ENCODE data around the gene TMEM240. TPM values are rescaled to one million over a fixed set of nuclear protein-coding genes. Genes with fewer than 3 reads are reported as not detected.

The TMEM240 gene
- total and polyA plus RNA-seq, 10 of the 15 experiments (the other 5 are each of a cell fraction or from before 2014, with no cell fraction given) = 0.17 to 0.49 TPM; not detected in 8

GRCh38 chr1:1562556-1563195 is 22.3 kb upstream of the TMEM240 start:
- H3K9me3 ChIP-seq (replicated peaks; ENCODE audit: control insufficient read depth, insufficient read depth, low read length) = no peaks in the 10 kb centered on the region
- H3K27me3 ChIP-seq (replicated peaks in 1 of 2; ENCODE audit: control insufficient read depth in 2 of 2, insufficient read depth in 2 of 2, low read length in 1 of 2) = no peaks in the 10 kb centered on the region
- peaks cover 21% of the 10 kb centered on the region for H3K79me2 ChIP-seq (ENCODE audit: control insufficient read depth, insufficient read depth, low read length)
- H3K27ac ChIP-seq (ENCODE audit: control insufficient read depth, insufficient read depth) = no peak overlapping the region
- no peak overlapping the region for H2AFZ ChIP-seq (ENCODE audit: control insufficient read depth, low read depth, low read length)
- SMC1A ChIA-PET (ENCODE audit: uncharacterized antibody, unreplicated experiment) = no interaction called here
- POLR2A ChIA-PET = no interaction called here
- RAD21 ChIA-PET (ENCODE audit: unreplicated experiment) = interaction anchor here (1.1 kb wide), 1 partner anchor 90 kb away, joined by 3 read pairs; no protein-coding TSS in a partner anchor
- no peak overlapping the region for H3K4me3 ChIP-seq
- H3K9ac ChIP-seq (ENCODE audit: control insufficient read depth, insufficient read depth, low read length) = no peak overlapping the region
- no peak for DNase-seq (ENCODE audit: low read depth, low spot score)
- ATAC-seq = no peak; the same call in 2 of the 3 replicates
- in situ Hi-C loops (cut with MboI) = no loop called here
- no peaks in the 10 kb centered on the region for H3K4me1 ChIP-seq (ENCODE audit: control insufficient read depth, insufficient read depth, low read length)
- CTCF ChIA-PET = no interaction called here
- intact Hi-C loops (cut with micrococcal nuclease; ENCODE audit: unreplicated experiment) = no loop called here
- BruUV-seq (replicated peaks) = no TSS peak
- peaks cover 11% of the 10 kb centered on the region for H4K20me1 ChIP-seq (ENCODE audit: control insufficient read depth, insufficient read depth)
- FAIRE-seq = no peak
- WGBS (ENCODE audit: insufficient coverage, insufficient replicate concordance, low lambda C conversion rate, missing lambda C conversion rate) = 93% methylated on average over 21 of the region's 21 CpGs
- H3K36me3 ChIP-seq (ENCODE audit: control insufficient read depth in 2 of 2, insufficient read depth in 2 of 2, low read length in 1 of 2) = peaks cover 28 to 37% of the 10 kb centered on the region in 2 experiments
- H3K4me2 ChIP-seq (ENCODE audit: control insufficient read depth, insufficient read depth) = no peak overlapping the region
- TF ChIP-seq ASH2L (IDR thresholded peaks at IDR 0.05; ENCODE audit: borderline replicate concordance, low read depth) = no peak
- TF ChIP-seq SRF (IDR thresholded peaks at IDR 0.05; ENCODE audit: low read depth in 2 of 2, low read length in 2 of 2) = no peak
- 0 out of 2 replicates have a peak, but pooled peaks have one; percentile 49 for TF ChIP-seq POLR2AphosphoS2 (IDR thresholded peaks at IDR 0.05; ENCODE audit: low read depth, low read length)
- TF ChIP-seq CTCF (IDR thresholded peaks at IDR 0.05 in 2 of 3, conservative IDR thresholded peaks at IDR 0.05 in 1 of 3; ENCODE audit: control insufficient read depth in 2 of 3, extremely low read depth in 1 of 3, insufficient read depth in 1 of 3, low read depth in 3 of 3, low read length in 3 of 3) = no peak
- TF ChIP-seq SMC3 (IDR thresholded peaks at IDR 0.05; ENCODE audit: borderline replicate concordance, low read length) = no peak
- TF ChIP-seq KLF5 (IDR thresholded peaks at IDR 0.05; ENCODE audit: partially characterized antibody) = no peak
- TF ChIP-seq EED (IDR thresholded peaks at IDR 0.05; ENCODE audit: low read depth) = no peak
- TF ChIP-seq ETV6 (conservative IDR thresholded peaks at IDR 0.05 in 1 of 2, IDR thresholded peaks at IDR 0.05 in 1 of 2; ENCODE audit: borderline replicate concordance in 1 of 2, low read depth in 1 of 2) = no peak
- TF ChIP-seq ZNF217 (IDR thresholded peaks at IDR 0.05) = no peak
- peak; percentile 76 for TF ChIP-seq POLR2A (IDR thresholded peaks at IDR 0.05; ENCODE audit: low read depth, low read length)
- TF ChIP-seq NBN (IDR thresholded peaks at IDR 0.05) = no peak
- no peak for TF ChIP-seq CUX1 (IDR thresholded peaks at IDR 0.05; ENCODE audit: insufficient replicate concordance, low read depth, low read length)
- no peak for TF ChIP-seq ZBTB40 (IDR thresholded peaks at IDR 0.05; ENCODE audit: borderline replicate concordance)

All from GM12878 (cell line).